ENCODE measurements around the gene ZNF831.

The ZNF831 gene

GRCh38 chr20:59150821-59151251 lies 12.8 kb upstream of the ZNF831 start:
- TF ChIP-seq CREB1 (IDR thresholded peaks at IDR 0.05; ENCODE audit: low read depth) (no peak), YY1 (IDR thresholded peaks at IDR 0.05; ENCODE audit: low read depth) (no peak), EP300 (IDR thresholded peaks at IDR 0.05; ENCODE audit: borderline replicate concordance) (no peak), RAD21 (IDR thresholded peaks at IDR 0.05; ENCODE audit: low read depth) (no peak), NFIC (IDR thresholded peaks at IDR 0.05) (no peak)

- TF ChIP-seq MAX (IDR thresholded peaks at IDR 0.05) = no peak
- no peak for TF ChIP-seq YY1 (IDR thresholded peaks at IDR 0.05; ENCODE audit: low read depth)
- no peak for TF ChIP-seq TEAD4 (IDR thresholded peaks at IDR 0.05)
- no peak for TF ChIP-seq NFIC (IDR thresholded peaks at IDR 0.05)
- TF ChIP-seq CEBPB (IDR thresholded peaks at IDR 0.05) = no peak
- TF ChIP-seq USF1 (IDR thresholded peaks at IDR 0.05) = no peak
- TF ChIP-seq REST (IDR thresholded peaks at IDR 0.05; ENCODE audit: low read depth) = no peak
- no peak for TF ChIP-seq ZBTB7A (IDR thresholded peaks at IDR 0.05; ENCODE audit: low read depth)
- TF ChIP-seq CREB1 (IDR thresholded peaks at IDR 0.05; ENCODE audit: low read depth) = no peak
- no peak for TF ChIP-seq TAF1 (IDR thresholded peaks at IDR 0.05; ENCODE audit: low read depth)
- no peak for TF ChIP-seq EP300 (IDR thresholded peaks at IDR 0.05; ENCODE audit: borderline replicate concordance)
Measured at GRCh38 chr20:59151391-59151790, 12.2 kb upstream of the ZNF831 start.

GRCh38 chr20:59151820-59152219 lies 11.8 kb upstream of the ZNF831 start:
- TF ChIP-seq TEAD4 (IDR thresholded peaks at IDR 0.05) = no peak
- TF ChIP-seq EGR1 (IDR thresholded peaks at IDR 0.05) = no peak
- TF ChIP-seq EP300 (IDR thresholded peaks at IDR 0.05; ENCODE audit: borderline replicate concordance) = no peak
- no peak for TF ChIP-seq FOXM1 (IDR thresholded peaks at IDR 0.05; ENCODE audit: borderline replicate concordance, low read depth)
- TF ChIP-seq REST (IDR thresholded peaks at IDR 0.05; ENCODE audit: low read depth) = no peak
- no peak for TF ChIP-seq TAF1 (IDR thresholded peaks at IDR 0.05; ENCODE audit: low read depth)
- TF ChIP-seq CEBPB (IDR thresholded peaks at IDR 0.05) = no peak
- TF ChIP-seq TCF12 (IDR thresholded peaks at IDR 0.05; ENCODE audit: low read depth) = no peak
- no peak for TF ChIP-seq ZBTB7A (IDR thresholded peaks at IDR 0.05; ENCODE audit: low read depth)
- no peak for TF ChIP-seq MAX (IDR thresholded peaks at IDR 0.05)
- no peak for TF ChIP-seq USF1 (IDR thresholded peaks at IDR 0.05)
- no peak for TF ChIP-seq NFIC (IDR thresholded peaks at IDR 0.05)
- no peak for TF ChIP-seq CREB1 (IDR thresholded peaks at IDR 0.05; ENCODE audit: low read depth)
- TF ChIP-seq YY1 (IDR thresholded peaks at IDR 0.05; ENCODE audit: low read depth) = no peak
- TF ChIP-seq RAD21 (IDR thresholded peaks at IDR 0.05; ENCODE audit: low read depth) = no peak

- no peak for TF ChIP-seq USF1 (IDR thresholded peaks at IDR 0.05)
- TF ChIP-seq ZBTB7A (IDR thresholded peaks at IDR 0.05; ENCODE audit: low read depth) = no peak
- TF ChIP-seq TCF12 (IDR thresholded peaks at IDR 0.05; ENCODE audit: low read depth) = no peak
- TF ChIP-seq MAX (IDR thresholded peaks at IDR 0.05) = no peak
- no peak for TF ChIP-seq EP300 (IDR thresholded peaks at IDR 0.05; ENCODE audit: borderline replicate concordance)
- no peak for TF ChIP-seq EGR1 (IDR thresholded peaks at IDR 0.05)
Measured at GRCh38 chr20:59152559-59153354, 10.9 kb upstream of the ZNF831 start.

- TF ChIP-seq TCF12 (IDR thresholded peaks at IDR 0.05; ENCODE audit: low read depth) (no peak), ZBTB7A (IDR thresholded peaks at IDR 0.05; ENCODE audit: low read depth) (no peak), RAD21 (IDR thresholded peaks at IDR 0.05; ENCODE audit: low read depth) (no peak), TEAD4 (IDR thresholded peaks at IDR 0.05) (no peak), FOXM1 (IDR thresholded peaks at IDR 0.05; ENCODE audit: borderline replicate concordance, low read depth) (no peak), NFIC (IDR thresholded peaks at IDR 0.05) (no peak), USF1 (IDR thresholded peaks at IDR 0.05) (no peak), REST (IDR thresholded peaks at IDR 0.05; ENCODE audit: low read depth) (no peak), YY1 (IDR thresholded peaks at IDR 0.05; ENCODE audit: low read depth) (no peak), MAX (IDR thresholded peaks at IDR 0.05) (no peak), EGR1 (IDR thresholded peaks at IDR 0.05) (no peak), TAF1 (IDR thresholded peaks at IDR 0.05; ENCODE audit: low read depth) (no peak)
Measured at GRCh38 chr20:59153355-59153681, 10.3 kb upstream of the ZNF831 start.
